ENCODE data around the gene PADI1.
"Not testable (repeated sequence)": the region's sequence is repeated elsewhere in the genome, so short reads cannot be mapped to it uniquely, and the experiment has no call there.

Gene PADI1

GRCh38 chr1:17217607-17218006 is 12.7 kb downstream of the PADI1 start:
- no peak for DNase-seq (ENCODE audit: low read depth)

- no peak for DNase-seq (ENCODE audit: low read depth)
These were observed 14.0 kb downstream of the PADI1 start for GRCh38 chr1:17218939-17219338.

- DNase-seq (ENCODE audit: low read depth): no peak
These were observed 15.4 kb downstream of the PADI1 start for GRCh38 chr1:17220287-17220686.

- DNase-seq (ENCODE audit: low read depth): no peak
These were observed 17.6 kb downstream of the PADI1 start for GRCh38 chr1:17222557-17222956.

GRCh38 chr1:17224434-17224833 is 19.5 kb downstream of the PADI1 start:
- no peak for DNase-seq (ENCODE audit: low read depth)

GRCh38 chr1:17225140-17225539 is 20.2 kb downstream of the PADI1 start:
- no peak for DNase-seq (ENCODE audit: low read depth)

GRCh38 chr1:17227358-17227915 is 22.5 kb downstream of the PADI1 start:
- DNase-seq (ENCODE audit: low read depth): no peak

GRCh38 chr1:17228619-17229018 is 23.7 kb downstream of the PADI1 start:
- no peak for DNase-seq (ENCODE audit: low read depth)

- no peak for DNase-seq (ENCODE audit: low read depth)
These were observed 24.5 kb downstream of the PADI1 start for GRCh38 chr1:17229379-17229778.

GRCh38 chr1:17230106-17230505 is 25.2 kb downstream of the PADI1 start:
- no peak for DNase-seq (ENCODE audit: low read depth)

GRCh38 chr1:17230671-17231310 is 25.9 kb downstream of the PADI1 start:
- no peak for DNase-seq (ENCODE audit: low read depth)

- no peak for DNase-seq (ENCODE audit: low read depth)
These were observed 28.1 kb downstream of the PADI1 start for GRCh38 chr1:17232759-17233661.

- no peak for DNase-seq (ENCODE audit: low read depth)
These were observed 28.9 kb downstream of the PADI1 start for GRCh38 chr1:17233675-17234320.

GRCh38 chr1:17234405-17234804 is 29.5 kb downstream of the PADI1 start:
- DNase-seq (ENCODE audit: low read depth): no peak

- DNase-seq (ENCODE audit: low read depth): no peak
These were observed 30.4 kb downstream of the PADI1 start for GRCh38 chr1:17235135-17235885.

GRCh38 chr1:17236779-17237560 is 32.0 kb downstream of the PADI1 start:
- DNase-seq (ENCODE audit: low read depth): peak; percentile 81

GRCh38 chr1:17237561-17237903 is 32.6 kb downstream of the PADI1 start:
- no peak for DNase-seq (ENCODE audit: low read depth)

- DNase-seq (ENCODE audit: low read depth): no peak
These were observed 34.5 kb downstream of the PADI1 start for GRCh38 chr1:17239420-17239819.

- DNase-seq (ENCODE audit: low read depth): not testable (repeated sequence)
These were observed 36.3 kb downstream of the PADI1 start for GRCh38 chr1:17241011-17241779.

GRCh38 chr1:17241780-17242074 is 36.8 kb downstream of the PADI1 start:
- DNase-seq (ENCODE audit: low read depth): not testable (repeated sequence)

GRCh38 chr1:17243274-17243673 is 38.3 kb downstream of the PADI1 start:
- no peak for DNase-seq (ENCODE audit: low read depth)

Data from activated gamma-delta T cell treated with anti-CD3 and anti-CD28 coated beads, Interleukin-2, amount 50 U/mL, for 16 hours (primary cell).